Osteocyte (in vitro differentiated cells): Measurements from ENCODE around the gene ZFYVE28. TPM values are rescaled to one million over a fixed set of nuclear protein-coding genes. Genes with fewer than 3 reads are reported as not detected.
A peak's percentile ranks its signal among the peaks of the same experiment; 100 is the strongest.
"Not testable (repeated sequence)": the region's sequence is repeated elsewhere in the genome, so short reads cannot be mapped to it uniquely, and the experiment has no call there.

ENCODE experiments used
- DNase-seq: peaks from one replicate; pipeline ENCODE4 v3.0.0; 2021; ENCODE audit warnings: mixed read lengths; ENCODE audit not compliant: unreplicated experiment; ENCODE audit errors: extremely low spot score
- H3K27ac Mint-ChIP-seq: one replicate; pipeline ENCODE4 v1.8.0; 2021; ENCODE audit warnings: mild to moderate bottlenecking, mixed read lengths; ENCODE audit not compliant: unreplicated experiment
- H3K27me3 Mint-ChIP-seq: one replicate; pipeline ENCODE4 v1.8.0; 2021; ENCODE audit warnings: mixed read lengths; ENCODE audit not compliant: unreplicated experiment
- H3K36me3 Mint-ChIP-seq: one replicate; pipeline ENCODE4 v1.8.0; 2021; ENCODE audit warnings: mixed read lengths; ENCODE audit not compliant: unreplicated experiment
- H3K4me1 Mint-ChIP-seq: one replicate; pipeline ENCODE4 v1.8.0; 2021; ENCODE audit warnings: mixed read lengths; ENCODE audit not compliant: unreplicated experiment
- H3K4me3 Mint-ChIP-seq: one replicate; pipeline ENCODE4 v1.8.0; 2021; ENCODE audit warnings: mild to moderate bottlenecking, moderate library complexity, mixed read lengths; ENCODE audit not compliant: unreplicated experiment
- H3K9me3 Mint-ChIP-seq: one replicate; pipeline ENCODE4 v1.8.0; 2021; ENCODE audit warnings: mixed read lengths; ENCODE audit not compliant: unreplicated experiment
- long read RNA-seq: library from polyadenylated mRNA; unstranded; transcript quantifications from one replicate; pipeline ENCODE4 v2.0.0, GENCODE V29; 2021
- total RNA-seq: library from RNA; stranded (reverse); gene quantifications from 2 replicates; pipeline ENCODE4 v1.2.1, GENCODE V29; 2021
- TF ChIP-seq, protein P1 (sequence below): fragments of 200-600 bp; sonication (generic); IDR thresholded peaks from 2 replicates; pipeline ENCODE4 v1.5.0; 2021; ENCODE audit warnings: antibody characterized with exemption, mild to moderate bottlenecking, moderate library complexity

ZFYVE28 gene
- 3.3 and 3.4 TPM in 2 replicates for total RNA-seq
- long read RNA-seq, result 0 reads

DNA sequence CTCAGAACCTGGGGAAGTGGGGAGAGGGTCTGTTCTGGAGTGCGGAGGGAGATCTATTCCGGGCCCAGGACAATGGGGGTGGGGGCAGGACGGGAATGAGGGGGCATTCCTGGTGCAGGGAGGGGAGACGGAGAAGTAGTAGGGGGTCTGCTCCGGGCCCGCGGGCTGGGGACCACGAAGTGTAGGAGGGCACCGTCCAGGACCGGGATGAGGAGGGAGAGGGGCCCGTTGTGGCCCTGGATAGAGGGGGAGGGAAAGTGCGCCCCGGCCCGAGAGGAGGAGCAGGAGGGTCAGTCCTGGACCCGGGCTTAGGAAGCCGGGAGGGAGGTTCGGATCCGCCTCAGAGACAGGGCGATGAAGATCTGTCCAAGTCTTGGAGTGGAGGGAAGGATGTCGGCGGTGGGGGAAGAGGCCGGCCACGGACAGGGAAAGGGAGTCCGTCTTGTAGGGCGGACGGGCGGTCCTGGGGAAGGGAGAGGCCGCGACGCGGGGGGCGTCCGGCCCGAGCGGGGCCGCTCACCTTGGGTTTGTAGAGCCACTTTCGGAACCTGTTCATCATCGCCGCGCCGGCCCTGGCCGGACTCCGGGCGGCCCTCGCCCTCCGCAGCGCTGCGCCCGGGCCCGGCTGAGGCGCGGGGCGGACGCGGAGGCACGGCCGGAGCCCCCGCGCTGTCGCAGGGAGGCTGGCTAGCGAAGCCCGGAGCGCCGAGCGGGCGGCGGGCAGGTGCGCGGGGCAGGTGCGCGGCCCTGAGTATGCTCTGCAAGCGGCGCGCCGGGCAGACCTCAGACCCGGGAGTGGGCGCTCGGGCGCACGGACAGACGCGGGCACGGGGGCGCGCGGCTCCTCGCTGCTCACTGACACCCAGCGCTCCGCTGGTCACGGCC is at the start of gene ZFYVE28:
ZFYVE28 (minus strand) TSS at position 881 of the 885 bp plus-strand sequence; CDS start at position 559, 322 bp downstream.
- peaks cover 29% of the 10 kb centered on the region for H3K4me1 Mint-ChIP-seq
- no peak for DNase-seq
- TF ChIP-seq, protein P1, sequence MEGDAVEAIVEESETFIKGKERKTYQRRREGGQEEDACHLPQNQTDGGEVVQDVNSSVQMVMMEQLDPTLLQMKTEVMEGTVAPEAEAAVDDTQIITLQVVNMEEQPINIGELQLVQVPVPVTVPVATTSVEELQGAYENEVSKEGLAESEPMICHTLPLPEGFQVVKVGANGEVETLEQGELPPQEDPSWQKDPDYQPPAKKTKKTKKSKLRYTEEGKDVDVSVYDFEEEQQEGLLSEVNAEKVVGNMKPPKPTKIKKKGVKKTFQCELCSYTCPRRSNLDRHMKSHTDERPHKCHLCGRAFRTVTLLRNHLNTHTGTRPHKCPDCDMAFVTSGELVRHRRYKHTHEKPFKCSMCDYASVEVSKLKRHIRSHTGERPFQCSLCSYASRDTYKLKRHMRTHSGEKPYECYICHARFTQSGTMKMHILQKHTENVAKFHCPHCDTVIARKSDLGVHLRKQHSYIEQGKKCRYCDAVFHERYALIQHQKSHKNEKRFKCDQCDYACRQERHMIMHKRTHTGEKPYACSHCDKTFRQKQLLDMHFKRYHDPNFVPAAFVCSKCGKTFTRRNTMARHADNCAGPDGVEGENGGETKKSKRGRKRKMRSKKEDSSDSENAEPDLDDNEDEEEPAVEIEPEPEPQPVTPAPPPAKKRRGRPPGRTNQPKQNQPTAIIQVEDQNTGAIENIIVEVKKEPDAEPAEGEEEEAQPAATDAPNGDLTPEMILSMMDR, result no peak
- no peaks in the 10 kb centered on the region for H3K9me3 Mint-ChIP-seq
- peak within 1 kb of the TSS; percentile 76 for H3K27ac Mint-ChIP-seq
- peaks cover 63% of the 10 kb centered on the region for H3K27me3 Mint-ChIP-seq
- peak within 1 kb of the TSS; percentile 85 for H3K4me3 Mint-ChIP-seq
- H3K36me3 Mint-ChIP-seq, result peaks cover 2% of the 10 kb centered on the region

DNA sequence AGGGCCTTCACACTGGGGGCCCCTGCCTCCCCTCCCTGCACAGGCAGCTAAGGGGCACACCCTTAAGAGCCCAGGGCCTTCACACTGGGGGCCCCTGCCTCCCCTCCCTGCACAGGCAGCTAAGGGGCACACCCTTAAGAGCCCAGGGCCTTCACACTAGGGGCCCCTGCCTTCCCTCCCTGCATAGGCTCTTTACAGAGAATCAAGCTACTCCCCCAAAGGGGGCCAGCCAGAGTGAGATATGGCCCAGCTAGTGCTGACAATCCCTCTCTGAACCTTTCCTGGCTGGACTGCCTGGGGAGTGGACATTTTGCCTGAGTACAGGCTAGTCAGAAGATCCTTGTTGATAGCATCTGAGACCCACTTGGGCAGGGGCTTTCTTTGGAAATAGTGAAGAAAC is 47.1 kb upstream of the ZFYVE28 start:
- H3K27me3 Mint-ChIP-seq, H3K27ac Mint-ChIP-seq, H3K4me3 Mint-ChIP-seq, H3K36me3 Mint-ChIP-seq, DNase-seq, H3K9me3 Mint-ChIP-seq: not testable (repeated sequence)
- peaks cover 32% of the 10 kb centered on the region for H3K4me1 Mint-ChIP-seq

DNA sequence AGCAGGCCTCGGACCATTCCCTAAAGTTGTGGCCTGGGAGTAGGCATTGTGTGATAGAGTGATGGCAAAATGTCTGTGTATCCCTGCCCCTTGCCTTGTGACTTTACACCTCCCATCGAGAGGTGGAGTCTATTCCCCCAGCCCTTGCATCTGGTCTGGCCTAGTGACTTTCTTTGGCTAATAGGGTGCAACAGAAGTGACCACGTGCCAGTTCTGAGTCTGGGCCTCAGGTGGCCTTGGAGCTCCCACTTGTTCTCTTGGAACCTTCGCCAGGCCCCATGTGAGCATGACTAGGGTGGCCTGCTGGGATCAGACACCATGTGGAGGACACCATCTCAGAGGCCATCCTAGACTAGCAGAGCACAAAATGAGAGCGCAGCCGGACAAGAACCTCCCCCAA is 46.6 kb upstream of the ZFYVE28 start:
- H3K4me3 Mint-ChIP-seq, result no peak overlapping the region

DNA sequence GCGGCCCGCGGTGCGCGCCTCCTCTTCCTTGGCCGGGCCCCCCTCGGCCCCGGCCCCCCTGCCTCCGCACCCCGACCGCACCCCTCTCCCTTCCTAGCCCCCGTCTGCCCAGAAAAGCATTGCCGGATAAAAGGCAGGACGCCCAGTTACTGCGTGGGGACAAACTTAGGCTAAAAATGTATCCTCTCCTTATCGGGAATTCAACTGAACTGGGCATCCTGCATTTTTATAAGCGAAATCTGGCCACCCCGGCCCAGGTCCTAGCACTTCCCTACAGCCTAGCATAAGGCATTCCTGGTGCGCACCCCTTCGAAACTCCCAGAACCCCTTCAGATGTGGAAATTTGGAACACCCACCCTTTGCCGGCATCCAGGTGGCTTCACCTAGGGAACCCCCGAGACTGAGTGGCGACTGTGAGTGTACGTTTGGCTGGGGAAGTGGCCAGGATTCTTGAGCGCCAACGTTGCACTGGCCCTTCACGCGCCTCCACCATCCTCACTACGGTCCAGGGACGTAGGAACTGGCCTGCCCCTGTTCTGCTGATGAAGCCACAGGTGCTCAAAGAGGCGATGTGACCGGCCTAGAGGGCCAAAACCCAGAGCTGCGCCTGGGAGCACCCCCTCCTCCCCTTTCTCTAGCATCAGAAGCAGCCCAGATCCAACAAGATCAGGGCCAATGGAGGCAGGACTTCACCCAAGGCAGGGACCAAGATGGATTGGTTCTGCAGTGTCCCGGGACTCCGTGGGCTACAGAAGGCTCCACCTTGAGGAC is 44.7 kb upstream of the ZFYVE28 start:
- Mint-ChIP-seq H3K4me1 (peaks cover 20% of the 10 kb centered on the region), H3K27me3 (no peaks in the 10 kb centered on the region), H3K9me3 (no peaks in the 10 kb centered on the region), H3K36me3 (no peaks in the 10 kb centered on the region), H3K27ac (no peak overlapping the region), H3K4me3 (peak overlapping the region; percentile 70)
- no peak for DNase-seq
- TF ChIP-seq, protein P1, result peak; percentile 4

More for the DNA sequence above, 46.6 kb upstream of the ZFYVE28 start:
- H3K27ac Mint-ChIP-seq, result no peak overlapping the region
- no peaks in the 10 kb centered on the region for H3K9me3 Mint-ChIP-seq
- peaks cover 27% of the 10 kb centered on the region for H3K4me1 Mint-ChIP-seq
- no peak for DNase-seq
- TF ChIP-seq, protein P1, result no peak
- no peaks in the 10 kb centered on the region for H3K36me3 Mint-ChIP-seq
- H3K27me3 Mint-ChIP-seq, result no peaks in the 10 kb centered on the region

DNA sequence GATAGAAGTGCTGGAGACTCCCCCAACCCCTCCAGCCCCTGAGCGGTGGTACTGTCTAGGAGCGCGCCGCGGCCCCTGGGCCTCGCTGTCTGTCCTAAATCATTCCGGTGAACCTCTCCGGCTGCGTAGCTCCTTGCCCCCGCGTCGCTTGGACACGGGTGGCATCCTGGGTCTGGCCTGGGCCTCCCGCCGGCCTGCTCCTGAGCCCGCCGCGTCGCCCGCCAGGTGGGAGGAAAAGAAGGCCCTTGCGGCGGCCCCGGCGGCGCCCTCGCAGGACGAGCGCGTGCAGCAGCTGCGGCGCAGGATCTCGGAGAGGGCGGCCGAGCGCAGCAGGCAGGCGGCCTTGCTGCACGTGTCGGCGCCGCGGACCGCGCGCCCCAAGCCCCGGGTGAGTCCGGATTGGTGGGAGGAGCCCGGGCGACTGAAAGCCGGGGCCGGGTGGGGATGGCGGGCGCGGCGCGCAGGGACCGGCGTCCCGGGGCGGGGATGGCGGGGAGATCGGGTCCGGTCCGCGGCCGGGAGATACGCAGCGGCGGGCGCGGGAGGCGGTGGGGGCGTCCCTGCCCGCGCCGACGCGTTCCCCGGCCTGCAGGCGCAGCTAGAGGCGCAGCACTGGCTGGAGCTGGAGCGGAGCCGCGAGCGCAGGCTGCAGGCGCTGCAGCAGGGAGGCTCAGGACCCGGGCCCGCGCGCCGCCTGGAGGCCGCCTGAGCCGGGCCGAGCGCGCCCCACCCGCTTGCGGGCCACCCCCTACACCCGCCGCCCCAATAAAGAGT is 44.0 kb upstream of the ZFYVE28 start:
- H3K9me3 Mint-ChIP-seq, result no peaks in the 10 kb centered on the region
- no peak for DNase-seq

More for the DNA sequence above, 44.0 kb upstream of the ZFYVE28 start:
- no peaks in the 10 kb centered on the region for H3K36me3 Mint-ChIP-seq
- peaks cover 13% of the 10 kb centered on the region for H3K4me1 Mint-ChIP-seq
- peak overlapping the region; percentile 63 for H3K4me3 Mint-ChIP-seq
- H3K27me3 Mint-ChIP-seq, result no peaks in the 10 kb centered on the region
- TF ChIP-seq, protein P1, result peak; percentile 75
- no peak overlapping the region for H3K27ac Mint-ChIP-seq
